Measurements from ENCODE around the gene GREB1L.

DNA sequence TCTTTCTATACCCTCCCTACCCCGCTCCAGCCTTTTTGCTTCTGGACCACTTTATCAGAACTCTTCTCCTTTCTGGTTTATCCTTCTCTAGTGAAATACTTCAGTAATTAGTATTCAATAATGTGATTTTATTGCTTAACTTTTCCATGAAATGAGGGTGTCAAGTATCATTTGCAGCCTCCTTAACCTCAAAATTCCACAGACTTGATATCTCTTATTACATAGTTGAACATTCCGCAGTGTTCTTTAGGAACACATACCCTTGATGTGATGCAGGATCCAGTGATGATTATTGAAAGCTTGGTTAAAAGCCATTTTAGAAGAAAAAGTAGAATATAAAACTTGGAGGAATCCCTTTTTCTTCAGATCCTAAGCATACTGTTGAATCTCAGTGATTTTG lies 94.8 kb downstream of the GREB1L start:
- TF ChIP-seq, protein P1, sequence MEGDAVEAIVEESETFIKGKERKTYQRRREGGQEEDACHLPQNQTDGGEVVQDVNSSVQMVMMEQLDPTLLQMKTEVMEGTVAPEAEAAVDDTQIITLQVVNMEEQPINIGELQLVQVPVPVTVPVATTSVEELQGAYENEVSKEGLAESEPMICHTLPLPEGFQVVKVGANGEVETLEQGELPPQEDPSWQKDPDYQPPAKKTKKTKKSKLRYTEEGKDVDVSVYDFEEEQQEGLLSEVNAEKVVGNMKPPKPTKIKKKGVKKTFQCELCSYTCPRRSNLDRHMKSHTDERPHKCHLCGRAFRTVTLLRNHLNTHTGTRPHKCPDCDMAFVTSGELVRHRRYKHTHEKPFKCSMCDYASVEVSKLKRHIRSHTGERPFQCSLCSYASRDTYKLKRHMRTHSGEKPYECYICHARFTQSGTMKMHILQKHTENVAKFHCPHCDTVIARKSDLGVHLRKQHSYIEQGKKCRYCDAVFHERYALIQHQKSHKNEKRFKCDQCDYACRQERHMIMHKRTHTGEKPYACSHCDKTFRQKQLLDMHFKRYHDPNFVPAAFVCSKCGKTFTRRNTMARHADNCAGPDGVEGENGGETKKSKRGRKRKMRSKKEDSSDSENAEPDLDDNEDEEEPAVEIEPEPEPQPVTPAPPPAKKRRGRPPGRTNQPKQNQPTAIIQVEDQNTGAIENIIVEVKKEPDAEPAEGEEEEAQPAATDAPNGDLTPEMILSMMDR (IDR thresholded peaks at IDR 0.05), result no peak
- TF ChIP-seq SP1 (CRISPR knock-in tag; conservative IDR thresholded peaks at IDR 0.05), result no peak
- TF ChIP-seq, protein P2, sequence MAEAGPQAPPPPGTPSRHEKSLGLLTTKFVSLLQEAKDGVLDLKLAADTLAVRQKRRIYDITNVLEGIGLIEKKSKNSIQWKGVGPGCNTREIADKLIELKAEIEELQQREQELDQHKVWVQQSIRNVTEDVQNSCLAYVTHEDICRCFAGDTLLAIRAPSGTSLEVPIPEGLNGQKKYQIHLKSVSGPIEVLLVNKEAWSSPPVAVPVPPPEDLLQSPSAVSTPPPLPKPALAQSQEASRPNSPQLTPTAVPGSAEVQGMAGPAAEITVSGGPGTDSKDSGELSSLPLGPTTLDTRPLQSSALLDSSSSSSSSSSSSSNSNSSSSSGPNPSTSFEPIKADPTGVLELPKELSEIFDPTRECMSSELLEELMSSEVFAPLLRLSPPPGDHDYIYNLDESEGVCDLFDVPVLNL (CRISPR knock-in tag; IDR thresholded peaks at IDR 0.05; ENCODE audit: borderline replicate concordance, low read depth), result no peak
- TF ChIP-seq ZNF219 (CRISPR knock-in tag; IDR thresholded peaks at IDR 0.05; ENCODE audit: borderline replicate concordance), result no peak
- no peak for TF ChIP-seq ESRRA (CRISPR knock-in tag; IDR thresholded peaks at IDR 0.05; ENCODE audit: borderline replicate concordance)

Measured in WTC11 (cell line).